Stimulated activated CD8-positive, alpha-beta memory T cell treated with anti-CD3 and anti-CD28 coated beads, Interleukin-4, amount 100 ng/mL, for 24 hours (primary cell): ENCODE data around the gene NPHP4.

Experiments
- DNase-seq: peaks from one replicate; pipeline ENCODE4 v3.0.0-alpha.2; 2020; ENCODE audit warnings: low read depth

Gene NPHP4

DNA sequence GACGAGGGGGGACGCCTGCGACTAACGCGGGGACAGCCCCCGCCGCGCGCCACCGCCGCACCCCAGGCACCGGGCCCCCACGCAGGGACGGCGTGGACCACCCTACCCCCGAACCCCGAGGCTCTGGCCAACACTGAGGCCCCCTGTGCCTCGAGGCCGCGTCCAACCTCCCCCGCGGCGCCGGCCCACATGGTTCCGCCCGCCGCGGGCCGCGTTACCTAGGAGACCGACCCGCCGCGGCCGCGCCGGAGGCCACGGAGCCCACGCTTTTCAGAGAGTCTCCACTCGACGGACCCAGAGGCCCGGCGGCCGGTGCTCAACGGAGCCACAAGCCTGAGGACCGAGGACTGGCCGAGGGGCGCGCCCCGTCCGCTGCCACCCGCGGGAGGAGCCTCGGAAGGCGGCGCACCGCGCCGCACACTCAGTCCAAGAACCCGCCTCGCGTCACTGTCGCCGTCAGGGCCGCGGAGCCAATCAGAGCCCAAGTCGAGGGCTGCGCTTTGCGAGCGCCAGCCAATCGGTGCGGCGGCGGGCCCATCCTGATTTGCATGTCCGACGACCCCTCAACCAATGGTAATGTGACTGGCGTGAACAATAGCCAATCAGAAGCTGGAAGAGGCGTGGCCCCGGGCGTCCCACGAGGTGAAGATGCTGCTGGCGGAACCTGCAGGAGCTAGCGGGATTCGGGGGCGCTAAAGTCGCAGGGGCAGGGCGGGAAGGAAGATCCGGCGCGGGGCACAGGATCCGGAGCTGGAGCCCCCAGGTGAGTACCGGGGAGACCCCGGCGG lies at the start of gene NPHP4:
NPHP4 (minus strand) TSS at position 400 of the 788 bp plus-strand sequence. CDS start 6,136 bp downstream, outside the sequence.
- peak; percentile 99 for DNase-seq

DNA sequence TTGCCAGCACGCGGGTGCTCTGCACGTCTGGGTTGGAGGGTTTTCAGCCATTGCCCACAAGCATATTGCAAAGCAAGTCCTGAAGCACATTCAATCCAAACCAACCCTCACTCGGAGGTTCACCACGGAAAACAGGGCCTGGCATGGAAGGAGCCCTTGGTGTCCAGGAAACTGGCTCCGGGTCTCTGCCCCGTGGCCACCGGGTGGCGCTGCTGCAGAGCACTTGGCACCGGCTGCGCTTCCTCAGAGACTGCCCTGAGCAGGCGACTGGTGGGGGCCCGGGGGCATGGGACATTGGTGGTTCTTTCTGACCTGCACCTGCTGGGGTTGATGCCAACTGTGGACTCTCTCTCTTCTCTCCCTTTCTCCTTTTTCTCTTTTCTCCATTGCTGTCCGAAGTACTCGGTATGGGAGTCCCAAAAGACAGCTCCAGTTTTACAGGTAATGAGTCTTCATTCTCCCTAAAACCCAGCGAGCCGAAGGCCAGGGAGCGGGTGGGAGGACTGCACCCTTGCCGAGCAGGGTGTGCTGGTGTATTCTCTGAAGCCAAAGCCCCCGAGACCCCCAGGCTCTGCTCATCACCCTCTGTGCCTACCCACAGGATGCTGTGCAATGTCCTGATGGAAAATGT lies 49.3 kb upstream of the NPHP4 start:
- no peak for DNase-seq

DNA sequence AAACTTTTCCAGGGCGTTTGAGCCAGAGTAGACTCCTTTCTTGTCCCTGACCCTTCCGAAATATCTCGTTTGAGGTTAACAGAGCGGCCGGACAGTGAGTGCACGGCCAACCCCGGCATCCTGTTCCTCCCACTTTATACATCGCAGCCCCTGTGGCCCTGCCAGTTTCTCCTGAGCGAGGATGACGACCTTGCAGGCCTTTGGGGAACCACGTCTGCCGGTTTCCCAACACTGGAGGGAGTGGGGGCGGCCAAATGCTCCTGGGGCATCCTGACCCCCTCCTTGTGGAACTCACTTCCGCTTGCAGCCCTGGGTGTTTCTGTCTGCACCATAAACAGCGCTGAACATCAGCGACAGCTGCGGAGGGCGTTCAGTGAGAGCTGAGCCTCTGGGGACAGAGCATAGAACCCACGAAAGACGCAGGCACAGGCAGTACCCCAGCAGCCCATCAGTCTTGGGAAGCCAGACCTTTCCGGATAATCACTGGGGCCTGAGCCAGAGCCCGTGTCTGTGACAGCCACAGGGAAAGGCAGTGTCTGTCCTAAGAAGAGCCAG lies 48.7 kb upstream of the NPHP4 start:
- no peak for DNase-seq

DNA sequence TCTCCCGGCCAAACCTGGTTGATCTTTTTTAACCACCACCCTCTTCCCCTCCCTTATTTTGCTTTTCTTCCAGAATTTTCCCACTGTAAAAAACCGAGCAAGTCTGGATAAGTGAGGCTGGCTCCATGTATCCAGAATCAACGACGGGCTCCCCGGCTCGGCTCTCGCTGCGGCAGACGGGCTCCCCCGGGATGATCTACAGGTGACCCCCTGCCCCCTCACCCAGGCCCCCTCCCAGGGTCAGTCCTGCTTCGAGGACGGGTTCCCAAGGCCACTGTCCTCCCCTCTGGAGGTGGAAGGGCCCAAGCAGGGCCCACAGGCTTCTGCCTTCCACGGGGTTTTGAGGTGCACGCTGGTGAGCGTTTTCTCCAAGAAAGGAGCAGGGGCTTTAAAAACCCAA lies 48.2 kb upstream of the NPHP4 start:
- no peak for DNase-seq

DNA sequence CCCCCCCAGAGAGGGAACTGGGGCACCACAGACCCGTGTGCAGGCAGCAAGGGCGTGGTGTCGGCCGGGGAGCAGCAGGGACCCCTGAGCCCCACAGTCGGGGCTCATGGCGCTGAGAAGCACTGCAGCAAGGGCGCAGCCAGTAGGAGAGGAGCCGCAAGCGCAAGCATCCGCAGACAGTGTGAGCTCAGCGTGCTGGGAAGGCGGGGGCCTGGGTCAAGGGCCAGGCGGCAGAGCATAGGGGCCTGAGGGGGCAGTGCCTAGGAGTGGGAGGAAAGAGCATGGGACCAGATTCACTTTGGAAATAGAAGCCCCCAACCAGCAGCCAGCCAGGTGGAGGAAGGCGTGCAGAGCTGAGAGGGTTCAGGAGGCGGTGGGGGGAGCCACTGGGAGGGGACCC lies 46.8 kb upstream of the NPHP4 start:
- no peak for DNase-seq

DNA sequence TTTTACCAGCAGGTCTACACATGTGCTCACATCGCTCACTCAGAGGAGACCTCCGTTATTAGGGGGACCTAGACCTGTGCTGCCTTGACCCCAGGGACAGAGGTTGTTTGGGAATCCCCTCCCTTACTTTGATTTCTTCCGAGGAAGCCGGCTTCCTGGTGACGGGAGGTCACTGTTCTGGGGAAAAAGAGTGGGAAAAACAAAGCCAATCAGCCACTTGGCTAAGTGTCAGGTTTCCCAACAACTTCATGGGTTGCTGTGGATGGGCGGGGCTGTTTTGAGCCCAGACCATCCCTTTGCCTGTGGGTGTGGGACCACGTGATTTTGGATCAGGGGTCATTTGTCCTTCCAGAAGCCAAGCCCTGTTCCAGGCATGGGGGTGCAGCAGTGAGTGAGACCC lies 46.4 kb upstream of the NPHP4 start:
- no peak for DNase-seq

DNA sequence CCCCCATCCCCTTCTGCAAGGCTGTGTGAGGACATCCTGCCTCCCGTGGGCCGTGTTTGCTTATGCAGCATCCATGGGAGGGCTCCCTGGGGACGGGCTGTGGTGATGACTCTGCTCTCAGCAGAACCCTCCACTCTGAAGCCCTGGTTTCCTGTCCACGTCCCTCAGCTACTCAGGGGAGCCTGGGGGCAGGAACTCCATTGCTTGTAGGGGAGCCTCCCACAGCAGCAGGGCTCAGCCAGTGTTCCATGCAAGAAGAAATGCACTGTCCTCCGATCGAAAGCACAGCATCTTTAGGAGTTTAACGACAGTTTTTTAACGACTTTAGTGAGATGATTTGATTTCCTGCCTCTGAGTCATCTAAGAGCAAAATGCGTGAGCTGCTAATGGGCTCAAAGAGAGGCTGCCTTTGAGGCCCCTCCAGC lies 45.1 kb upstream of the NPHP4 start:
- no peak for DNase-seq

DNA sequence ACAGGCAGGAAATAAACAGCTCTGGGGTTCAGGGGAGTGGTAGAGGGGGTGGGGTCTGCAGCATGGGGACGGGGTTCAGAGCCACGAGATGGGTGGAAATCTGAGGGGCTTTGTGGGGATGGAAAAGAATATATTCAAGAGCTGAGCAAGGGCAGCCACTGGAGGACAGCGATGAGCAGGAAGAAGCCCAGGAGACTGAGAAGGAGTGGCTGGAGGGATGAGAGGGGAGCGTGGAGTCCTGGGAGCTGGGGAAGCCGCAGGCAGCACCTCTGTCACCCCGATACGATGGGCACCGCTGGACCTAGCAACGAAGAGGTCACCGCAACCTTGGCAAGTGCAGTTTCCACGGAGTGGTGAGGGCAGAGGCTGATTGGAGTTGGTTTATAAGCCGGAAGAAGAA lies 43.5 kb upstream of the NPHP4 start:
- no peak for DNase-seq

DNA sequence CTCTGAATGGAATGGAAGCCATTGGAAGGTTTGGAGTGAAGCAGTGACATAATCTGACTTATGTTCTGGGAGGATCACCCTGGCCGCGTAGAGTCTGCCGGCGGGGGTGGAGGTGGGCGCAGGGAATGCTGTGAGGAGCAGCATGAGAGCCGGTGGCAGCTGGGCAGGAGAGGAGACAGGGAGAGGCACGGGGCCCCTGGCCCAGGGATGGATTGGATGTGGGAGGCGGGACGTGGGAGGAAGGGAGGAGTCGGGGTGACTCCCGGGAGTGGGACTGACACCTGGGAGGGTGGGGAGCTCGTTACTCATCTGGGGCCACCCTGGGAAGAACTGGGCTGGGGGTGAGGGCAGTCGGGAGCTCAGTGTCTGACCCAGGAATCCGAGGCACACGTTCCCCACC lies 43.1 kb upstream of the NPHP4 start:
- DNase-seq = no peak

DNA sequence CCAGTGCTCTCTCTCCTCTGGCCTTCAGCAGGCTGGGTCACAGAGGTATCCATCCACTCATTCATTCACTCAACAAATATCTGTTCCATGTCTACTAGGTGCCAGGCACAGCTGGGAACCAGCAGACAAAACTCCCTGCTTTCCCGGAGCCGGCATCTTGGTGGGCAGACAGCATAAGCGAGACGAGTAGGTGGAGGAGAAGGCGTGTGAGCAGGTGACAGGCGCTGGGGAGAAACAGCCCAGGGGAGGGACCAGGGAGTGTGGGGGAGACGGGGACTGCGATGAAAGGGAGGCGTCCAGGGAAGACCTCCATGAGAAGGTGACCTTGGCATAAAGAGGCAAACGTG lies 42.5 kb upstream of the NPHP4 start:
- DNase-seq = no peak

DNA sequence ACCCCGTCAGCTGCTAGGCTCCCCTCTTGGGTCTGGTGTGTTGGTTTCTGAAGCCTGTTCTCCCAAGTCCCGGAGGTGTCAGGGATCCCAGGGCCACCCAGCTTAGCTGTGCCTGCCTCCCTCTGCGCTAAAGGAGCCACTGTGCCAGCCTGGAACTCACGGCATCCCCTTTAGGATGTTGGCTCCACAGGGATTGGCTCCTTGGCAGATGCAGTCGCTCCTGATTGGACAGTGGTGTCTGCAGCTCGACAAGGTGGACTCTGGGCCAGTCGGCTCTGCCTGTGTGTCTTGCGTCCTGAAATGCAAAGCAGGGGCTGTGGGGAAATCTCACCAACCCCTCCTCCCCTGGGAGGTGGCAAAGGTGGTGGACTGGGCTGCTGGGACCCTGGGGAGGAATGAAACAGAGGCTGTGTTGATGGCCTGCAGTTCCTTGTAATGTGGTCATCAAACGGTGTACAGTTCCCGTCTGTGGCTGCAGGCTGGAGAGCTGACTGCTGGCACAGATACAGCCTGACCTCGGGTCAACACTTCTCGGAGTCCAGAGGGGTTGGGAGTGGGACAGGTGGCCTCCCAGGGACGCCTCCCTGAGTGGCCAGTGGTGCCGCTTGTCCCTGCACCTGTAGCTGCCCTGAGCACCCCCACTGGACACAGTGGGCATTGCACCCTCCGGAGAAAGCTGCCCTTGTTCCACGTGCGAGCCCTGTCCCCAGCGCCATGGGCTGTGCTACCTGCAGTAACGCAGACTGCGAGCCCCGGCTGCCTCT lies 41.9 kb upstream of the NPHP4 start:
- no peak for DNase-seq

DNA sequence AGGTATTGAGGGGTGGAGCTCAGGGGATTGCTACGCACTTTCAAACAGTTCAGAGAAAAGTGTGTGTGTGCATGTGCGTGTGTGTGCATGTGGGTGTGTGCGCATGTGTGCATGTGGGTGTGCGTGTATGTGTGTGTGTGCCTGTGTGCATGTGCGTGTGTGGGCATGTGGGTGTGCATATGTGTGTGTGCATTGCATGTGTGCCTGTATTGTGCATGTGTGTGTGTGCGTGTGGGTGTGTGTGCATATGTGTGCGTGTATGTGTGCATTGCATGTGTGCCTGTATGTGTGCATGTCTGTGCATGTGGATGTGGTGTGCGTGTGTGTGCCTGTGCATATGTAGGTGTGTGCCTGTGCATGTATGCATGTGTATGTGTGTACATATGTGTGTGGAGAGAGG lies 40.9 kb upstream of the NPHP4 start:
- no peak for DNase-seq

DNA sequence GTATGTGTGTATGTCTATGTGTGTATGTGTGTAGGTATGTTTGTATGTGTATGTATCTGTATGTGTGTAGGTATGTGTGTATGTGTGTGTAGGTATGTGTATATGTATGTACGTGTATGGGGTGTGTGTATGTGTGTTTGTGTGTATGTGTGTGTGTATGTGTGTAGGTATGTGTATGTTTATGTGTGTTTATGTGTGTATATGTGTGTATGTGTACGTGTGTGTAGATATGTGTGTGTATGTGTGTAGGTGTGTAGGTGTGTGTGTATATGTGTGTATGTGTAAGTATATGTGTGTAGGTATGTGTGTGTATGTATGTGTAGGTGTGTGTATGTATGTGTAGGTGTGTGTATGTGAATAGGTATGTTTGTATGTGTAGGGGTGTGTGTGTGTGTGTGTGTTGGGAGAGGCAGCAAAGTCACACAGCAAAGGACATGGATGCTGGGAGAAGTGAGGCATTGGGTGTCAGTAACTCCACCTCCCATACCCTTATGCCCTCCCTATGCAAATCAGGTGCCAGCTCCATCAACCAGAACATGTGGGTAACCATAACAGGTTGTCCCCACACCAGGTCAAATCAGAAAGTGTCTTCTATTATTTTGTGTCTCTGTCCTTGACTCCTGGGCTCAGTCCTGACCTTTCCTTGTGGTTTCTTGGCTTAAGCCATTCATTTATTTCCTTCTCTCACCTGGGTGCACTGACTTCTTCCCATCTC lies 38.5 kb upstream of the NPHP4 start:
- no peak for DNase-seq

DNA sequence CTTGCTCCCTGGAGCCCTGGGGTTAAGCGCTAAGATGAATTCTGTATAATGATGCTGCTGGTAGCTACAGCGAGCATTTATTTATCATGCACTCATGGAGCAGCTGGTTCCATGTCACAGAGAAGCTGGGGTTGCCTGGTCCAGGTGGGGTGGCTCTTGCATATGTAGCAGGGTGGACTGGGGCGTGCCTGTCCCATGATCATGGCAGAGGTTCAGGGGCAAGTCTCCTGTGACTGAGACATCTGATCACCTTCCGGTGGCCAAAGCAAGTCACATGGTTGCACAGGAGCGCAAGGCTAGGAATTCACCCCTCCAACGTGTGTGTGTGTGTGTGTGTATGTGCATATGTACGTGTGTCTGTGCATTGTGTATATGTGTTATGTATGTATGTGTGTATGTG lies 37.9 kb upstream of the NPHP4 start:
- DNase-seq = no peak

DNA sequence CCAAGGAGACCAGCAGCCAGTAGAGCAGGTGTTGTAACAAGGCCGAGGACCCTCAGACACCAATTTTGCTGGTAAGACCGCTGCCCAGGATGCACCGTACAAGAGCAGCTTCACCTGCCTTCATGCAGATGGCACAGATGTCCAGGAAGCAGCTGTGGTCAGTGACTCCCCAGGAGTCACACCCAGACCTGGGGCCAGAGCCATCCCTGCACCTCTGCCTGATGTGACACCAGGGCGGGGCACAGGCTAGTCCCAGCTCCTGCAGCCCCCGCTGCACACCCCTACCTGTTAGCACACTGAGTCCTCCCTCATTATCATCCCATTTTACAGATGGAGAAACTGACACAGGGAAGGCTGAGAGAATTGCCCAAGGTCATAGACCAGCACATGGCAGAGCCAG lies 37.1 kb upstream of the NPHP4 start:
- no peak for DNase-seq

DNA sequence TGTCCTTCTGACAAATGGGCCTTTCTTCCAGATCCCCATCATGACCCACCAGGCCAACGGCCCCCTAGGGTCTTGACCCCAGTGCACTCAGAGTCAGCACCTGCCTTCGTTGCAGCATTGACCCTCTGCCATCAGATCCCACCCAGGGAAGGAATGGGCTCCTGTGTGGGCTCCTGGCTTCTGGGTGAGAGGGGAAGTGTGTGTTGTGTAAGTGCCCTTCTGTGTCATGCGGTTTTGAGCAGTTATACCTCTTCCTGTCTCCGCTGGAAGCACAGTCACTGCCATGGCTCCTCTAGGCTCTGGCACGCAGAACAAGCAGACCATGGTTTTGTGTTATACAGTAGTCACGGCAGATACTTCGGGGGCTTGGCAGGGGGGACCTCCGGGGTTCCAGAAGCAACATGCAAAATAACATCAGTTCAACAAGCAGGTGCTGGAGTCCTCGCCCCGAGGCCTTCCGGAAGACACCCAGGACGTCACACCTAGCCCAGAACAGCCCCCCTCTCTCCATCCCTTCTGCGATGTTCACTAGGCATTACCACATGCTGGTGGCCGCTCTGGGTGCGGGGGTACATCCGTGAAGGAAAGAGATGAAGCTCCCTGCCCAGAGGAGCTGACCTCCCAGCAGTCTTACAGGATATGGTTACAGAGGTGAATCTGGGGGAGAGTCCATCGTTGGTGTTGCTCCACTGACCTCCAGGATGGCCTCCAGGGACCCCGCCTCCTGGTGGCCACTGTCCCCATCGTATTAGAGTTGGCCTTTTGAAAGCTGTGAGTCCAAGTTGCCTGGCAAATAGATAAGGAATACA lies 36.0 kb upstream of the NPHP4 start:
- peak; percentile 38 for DNase-seq

DNA sequence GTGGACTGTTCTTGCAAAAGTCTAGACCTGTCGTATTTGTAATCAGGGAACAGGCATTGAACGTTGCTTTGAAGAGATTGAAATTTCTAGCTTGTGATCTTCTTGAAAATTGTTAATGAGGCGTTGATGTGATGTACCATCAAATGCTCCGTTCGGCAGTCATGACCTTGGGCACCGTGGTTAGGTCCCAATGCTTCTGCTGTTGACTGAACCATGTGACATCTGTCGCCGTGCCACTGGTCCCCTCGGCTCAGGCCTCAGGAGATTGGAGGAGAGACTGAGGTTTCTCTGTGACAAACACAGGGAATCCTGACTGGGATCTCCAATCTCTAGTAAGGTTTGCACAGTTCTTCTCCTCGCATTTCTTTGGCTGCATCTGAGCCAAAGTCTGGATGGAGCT lies 35.4 kb upstream of the NPHP4 start:
- no peak for DNase-seq

DNA sequence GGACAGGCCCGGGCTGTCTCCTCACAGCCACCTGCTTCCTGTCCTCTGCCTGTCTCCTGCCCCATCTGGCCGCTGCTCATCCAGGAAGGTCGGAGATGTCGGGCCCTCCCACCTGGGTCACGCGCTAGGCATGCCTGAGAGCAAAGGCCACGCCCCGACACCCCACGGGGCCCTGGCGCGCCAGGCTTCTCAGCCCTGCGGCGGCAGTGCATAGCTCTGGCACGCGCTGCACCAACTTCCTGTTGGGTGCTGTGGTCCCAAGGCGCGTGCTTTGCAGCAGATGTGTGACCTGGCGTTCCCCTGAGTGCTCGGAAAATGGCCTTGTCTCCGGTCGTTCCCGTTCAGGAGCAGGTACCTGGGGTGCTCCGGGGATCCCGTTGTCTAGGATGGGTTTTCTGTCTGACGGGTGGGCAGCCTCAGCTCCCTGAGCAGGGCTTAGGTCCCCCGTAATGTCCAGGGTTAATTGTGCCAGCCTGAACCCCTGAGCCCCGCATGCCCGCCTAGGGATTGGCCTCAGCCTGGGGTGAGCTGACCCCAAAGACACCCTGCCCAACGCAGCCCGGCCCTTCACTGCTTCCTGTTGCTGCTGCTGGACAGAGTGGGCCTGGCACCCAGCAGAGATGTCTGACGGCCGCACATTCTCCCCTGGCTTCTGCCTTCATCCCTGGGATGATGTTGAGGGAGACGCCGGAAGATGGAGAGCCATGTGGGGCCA lies 34.0 kb upstream of the NPHP4 start:
- DNase-seq = peak; percentile 93

DNA sequence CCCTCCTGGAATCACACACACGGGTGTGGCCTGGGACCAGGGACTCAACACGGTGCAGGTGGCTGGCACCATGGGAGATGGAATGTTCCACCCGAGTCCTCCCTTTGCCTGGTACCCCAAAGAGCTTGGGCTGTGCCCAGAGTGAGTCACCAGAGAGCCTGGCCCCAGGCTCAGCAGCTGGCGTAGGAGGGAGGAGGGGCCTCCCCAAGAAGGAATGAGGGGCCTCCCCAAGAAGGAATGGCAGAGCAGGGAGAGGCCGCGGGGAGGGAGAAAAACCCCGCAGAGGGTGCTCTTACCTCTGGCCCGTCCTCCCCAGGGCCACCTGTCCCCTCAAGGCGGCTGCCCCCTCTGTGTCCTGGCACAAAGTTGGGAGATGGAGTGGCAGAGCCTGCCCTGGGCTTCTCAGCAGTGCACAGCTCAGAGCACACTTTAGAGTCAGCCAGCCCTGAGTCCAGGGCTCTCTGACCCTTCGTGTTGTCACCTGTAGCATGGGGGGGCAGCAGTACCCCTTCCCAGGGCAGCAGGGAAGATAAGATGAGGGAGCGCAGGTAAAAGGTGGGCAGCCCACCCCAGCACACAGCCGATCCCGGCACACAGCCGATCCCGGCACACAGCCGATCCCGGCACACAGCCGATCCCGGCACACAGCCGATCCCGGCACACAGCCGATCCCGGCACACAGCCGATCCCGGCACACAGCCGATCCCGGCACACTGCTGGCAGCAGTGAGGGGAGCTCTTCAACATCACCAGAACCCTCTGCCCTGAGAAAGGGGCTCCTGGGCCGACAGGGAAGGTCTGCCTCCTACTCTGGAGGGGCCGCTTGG lies 33.3 kb upstream of the NPHP4 start:
- no peak for DNase-seq

DNA sequence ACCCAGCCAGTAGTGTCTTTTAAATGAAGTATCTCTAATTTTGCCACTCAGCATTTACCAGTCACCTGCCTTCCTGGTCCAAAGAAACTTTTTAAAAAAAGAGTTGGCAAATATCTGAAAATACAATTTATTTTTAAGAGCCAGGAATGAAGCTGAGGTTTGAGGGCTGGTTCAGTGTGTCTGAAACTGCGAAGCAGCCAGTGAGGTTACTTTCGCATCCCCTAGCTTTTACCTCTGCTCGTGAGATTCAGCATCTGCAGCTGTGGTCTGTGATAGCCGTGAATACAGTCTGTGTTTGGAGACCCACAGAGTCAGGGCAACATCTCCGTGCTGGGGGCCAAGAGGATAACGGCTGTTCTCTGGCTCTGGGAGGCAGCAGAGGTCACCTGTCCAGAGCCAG lies 32.2 kb upstream of the NPHP4 start:
- DNase-seq = no peak
